ENCODE results near the gene APBA2.

The APBA2 gene

DNA sequence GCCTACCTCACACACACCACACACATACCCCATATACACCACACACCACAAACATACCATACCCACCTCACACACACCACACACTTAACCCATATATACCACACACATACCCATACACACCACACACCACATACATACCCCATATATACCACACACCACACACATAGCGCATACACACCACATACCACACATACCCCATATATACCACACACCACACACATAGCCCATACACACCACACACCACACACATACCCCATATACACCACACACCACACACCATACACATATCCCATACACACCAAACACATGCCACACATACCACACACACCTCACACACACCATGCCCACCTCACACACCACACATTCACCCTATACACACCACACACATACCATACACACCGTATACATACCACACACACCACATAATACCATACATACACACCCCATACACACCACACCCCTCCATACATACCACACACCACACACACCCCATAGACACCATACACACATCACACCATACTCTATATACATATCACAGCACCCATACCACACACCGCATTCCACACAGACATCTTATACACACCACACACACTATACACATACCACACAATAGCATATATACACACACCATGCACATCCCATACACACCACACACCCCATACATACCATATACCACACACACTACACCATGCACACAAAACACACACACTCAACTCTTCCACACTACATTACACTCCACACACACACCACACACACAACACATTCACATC lies 29.5 kb downstream of the APBA2 start:
- no peak for DNase-seq (ENCODE audit: low read depth in 2 of 2)

DNA sequence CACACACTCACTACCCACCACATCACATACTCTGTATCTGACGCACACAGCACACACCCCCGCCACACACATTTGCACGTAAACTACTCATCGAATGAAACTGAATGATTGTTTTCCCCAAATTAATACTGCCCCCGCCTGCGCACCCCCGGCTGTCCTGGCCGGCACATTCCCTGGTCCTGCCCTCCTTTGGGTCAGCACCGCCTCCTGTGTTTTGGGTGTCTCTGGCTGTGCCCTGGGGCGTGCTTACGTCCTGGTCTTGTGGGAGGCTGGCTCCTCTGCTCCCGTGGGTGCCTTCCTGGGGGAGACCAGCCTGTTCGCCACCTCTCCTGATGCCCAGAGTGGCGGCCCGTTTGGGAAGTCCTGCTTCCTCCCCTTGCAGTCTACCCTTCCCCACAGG lies 30.2 kb downstream of the APBA2 start:
- no peak for DNase-seq (ENCODE audit: low read depth in 2 of 2)

DNA sequence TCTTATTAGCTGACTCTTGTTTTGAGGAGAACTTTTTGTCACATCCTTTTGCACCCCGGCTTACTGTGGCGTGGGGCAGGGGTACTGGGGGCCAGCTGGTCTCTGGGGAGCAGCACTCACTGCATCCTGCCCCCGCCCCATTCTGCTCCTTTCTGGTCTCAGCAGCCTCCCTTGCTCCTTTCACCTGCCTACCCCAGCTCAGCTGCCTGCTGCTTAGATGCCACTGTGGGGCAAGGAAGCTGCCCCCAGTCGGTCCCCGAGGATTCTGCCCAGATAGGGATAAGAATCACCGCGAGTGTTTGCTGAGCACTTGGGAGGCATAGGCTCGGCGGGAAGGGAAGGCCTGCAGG lies 32.0 kb downstream of the APBA2 start:
- DNase-seq (ENCODE audit: low read depth in 2 of 2), result no peak

DNA sequence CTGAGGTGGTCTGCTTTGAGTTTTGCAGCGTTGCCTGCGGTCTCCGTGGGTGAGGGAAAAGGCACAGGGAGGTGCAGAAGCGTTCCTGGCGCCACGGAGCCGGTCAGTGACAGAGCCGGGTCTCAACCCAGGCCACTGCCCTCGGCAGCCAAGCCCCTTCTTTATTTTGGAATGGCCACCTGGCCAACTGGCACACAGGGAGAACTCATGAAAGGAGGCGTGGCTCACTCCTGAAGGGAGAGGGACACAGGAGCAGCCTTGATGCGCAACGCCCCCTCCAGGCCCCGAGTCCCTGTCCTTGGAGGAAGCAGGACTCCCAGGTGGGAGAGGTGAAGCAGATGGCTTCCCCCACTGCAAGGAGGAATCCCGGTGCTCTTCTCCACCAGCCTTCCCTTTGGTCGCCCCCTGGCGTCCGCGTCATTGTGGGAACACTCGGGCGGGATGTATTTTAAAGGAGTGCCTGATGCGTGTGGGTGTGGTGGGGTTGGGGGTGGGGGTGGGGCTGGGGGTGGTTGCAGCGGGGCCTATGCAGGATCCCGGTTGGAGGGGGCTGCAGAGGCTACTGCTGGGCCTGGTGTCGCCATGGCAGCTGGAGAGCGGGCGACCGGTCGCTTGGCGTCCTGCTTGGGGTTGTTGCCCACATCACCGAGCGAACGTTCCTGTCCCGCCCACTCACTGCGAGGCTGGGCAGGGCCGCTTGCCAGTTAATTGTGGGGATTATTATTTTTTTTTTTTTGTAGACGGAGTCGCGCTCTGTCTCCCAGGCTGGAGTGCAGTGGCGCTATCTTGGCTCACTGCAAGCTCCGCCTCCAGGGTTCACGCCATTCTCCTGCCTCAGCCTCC lies 32.6 kb downstream of the APBA2 start:
- DNase-seq (ENCODE audit: low read depth in 2 of 2), result no peak

DNA sequence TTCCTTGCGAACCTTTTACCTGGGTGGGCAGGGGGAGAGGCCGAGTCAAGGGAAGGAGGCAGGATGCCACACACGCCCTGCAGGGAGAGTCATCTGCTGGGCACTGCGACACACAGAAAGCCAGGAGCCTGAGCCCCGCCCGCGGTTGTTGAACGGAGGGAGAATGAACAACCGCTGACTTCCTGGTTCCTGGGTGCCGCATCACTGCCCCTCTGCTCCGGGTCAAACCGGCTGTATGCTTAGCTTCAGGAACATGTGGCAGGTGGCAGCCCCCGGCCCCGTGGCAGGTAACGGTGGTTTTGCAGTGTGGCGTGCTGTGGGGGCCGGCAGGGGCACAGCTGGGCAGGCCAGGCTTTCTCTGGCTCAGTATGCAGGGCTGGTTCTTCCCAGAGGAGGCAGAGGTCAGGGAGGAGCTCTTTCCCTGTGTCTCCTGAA lies 33.4 kb downstream of the APBA2 start:
- peak in 1 of 2 donors; percentile 35 for DNase-seq (ENCODE audit: low read depth in 2 of 2)

DNA sequence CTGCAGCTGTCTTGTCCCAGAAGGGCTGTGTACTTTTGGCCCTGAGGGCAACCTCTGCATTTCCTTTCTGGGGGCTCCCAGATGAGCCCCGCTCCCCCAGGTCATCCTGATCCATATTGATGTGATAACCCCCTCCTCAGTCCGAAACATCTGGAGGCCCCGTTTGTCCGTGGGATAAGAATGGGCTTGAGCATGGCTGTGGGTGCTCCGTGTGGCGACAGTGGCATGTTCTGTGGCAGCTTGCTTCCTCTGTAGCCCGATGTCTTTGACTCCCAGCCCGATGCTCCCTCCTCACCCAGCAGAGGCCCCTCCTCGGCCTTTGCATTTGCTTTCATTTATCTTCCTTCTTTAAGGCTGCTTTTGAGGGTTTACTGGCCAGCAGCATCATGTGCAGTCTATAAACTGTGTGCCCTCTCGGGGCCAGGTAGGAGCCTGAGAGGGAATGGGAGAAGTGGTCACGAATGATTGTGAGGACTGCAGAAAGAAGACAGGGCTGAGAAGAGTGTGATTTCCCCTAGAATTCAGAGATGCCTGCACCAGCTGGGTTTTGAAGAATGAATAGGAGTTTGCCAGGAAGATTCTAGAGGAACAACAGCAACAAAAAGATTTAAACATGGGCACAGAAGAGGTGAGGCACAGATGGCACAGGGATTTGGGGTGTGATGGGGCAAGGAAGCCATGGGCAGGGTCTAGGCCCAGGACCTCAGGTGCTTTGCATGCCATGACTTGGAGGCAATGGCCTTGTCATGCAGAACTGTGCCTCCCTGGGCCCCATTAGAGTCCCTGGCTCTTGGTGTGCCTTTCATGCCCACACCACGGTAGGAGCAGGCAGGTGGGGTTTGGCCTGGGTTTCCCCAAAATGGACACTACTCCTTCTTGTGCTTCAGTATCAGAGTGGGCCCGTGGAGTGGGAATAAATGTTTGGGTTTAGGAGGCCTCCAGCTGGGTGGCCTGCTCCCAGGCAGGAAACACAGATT lies 34.2 kb downstream of the APBA2 start:
- no peak for DNase-seq (ENCODE audit: low read depth in 2 of 2)

DNA sequence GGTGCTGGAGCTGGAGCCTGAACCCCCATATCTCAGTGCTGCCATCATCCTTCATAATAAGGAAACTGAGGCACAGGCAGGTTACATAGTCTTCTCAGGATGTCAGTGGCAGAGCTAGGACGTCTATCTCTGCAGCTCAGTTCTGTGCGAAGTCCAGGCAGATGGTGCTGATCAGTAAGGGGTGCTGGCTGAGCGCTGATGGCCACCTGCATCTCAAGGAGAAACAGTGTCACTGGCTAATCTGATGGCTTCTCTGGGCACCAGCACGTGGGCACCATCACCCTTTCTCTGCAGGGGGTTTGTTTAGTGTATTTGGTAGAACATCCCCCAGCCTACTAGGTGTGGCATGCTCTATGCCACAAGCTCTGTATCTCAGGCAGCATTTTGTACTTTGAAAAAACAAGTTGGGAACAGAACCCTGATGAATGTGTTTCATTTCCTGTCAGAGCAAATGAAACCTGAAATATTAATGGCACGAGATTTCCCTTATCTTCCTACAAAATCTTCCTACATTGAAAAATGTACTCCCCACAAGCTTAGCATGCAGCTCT lies 35.1 kb downstream of the APBA2 start:
- no peak for DNase-seq (ENCODE audit: low read depth in 2 of 2)

DNA sequence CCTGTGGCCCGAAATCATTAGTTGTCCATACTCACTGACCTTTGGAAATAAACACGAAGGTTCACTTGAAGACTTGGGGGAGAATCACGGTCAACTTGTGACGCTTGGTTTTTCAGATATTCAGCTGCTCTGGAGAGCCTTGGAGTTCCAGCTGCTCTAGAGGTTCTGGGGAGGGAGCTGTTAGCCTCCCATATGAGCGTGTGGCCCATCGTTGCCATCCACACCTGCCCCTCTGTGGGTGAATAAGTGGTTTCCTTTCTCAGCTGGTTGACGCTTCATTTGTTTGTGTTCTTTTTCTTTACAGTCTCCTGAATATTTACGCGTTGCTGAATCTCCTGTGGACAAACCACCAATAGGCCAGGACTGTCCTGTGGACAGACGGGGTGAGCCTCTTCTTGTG lies 35.6 kb downstream of the APBA2 start:
- DNase-seq (ENCODE audit: low read depth in 2 of 2), result no peak

DNA sequence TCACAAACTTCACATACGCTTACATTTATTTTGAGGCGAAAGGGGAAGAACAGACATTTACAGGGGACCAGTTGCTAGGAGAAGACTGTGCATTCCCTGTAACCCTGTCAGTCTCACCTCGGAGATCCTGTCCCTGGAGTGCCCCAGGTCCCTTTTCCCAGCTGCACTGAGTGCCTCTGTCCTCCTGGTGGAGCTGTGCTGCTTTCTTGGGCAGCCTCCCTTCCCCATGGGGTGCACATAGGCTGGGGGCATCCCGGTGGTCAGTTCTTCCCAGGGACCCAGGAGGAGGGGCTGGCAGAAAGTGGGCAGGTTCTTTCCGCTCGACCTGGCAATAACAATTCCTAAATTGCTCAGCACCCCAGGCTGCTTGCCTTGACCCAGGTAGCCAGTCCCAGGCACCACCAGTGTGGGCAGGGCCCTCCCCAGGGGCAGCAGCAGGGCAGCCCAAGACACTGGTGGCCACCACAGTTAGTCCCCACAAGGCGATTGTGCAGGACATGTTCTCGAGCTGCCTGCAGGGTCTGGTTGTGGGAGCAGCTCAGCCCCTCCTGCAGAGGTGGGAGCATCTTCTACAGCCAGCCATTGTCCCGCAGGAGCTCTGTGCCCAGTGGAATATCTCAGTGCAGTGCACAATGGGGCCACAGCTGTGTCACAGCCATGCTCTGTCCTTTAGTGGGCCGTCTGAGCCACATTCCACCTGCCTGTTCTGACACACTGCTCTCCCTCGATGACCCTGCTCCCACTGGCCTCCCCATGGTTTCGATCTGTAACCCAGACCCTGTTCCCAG lies 36.3 kb downstream of the APBA2 start:
- DNase-seq (ENCODE audit: low read depth in 2 of 2), result no peak

DNA sequence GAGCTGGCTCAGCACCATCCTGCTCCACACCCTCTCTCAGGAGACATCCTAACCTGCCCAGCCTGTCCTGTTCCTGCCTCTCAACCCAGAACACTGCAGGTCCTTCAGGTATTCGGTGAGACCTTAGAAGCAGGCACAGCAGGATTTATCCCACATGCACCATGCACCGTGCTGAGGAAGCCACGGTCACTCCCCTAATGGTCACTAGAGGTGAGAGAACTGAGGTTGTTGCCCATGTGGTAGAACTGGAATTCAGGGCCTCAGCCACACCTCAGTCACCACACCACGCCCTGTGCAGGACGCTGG lies 36.9 kb downstream of the APBA2 start:
- DNase-seq (ENCODE audit: low read depth in 2 of 2), result no peak

DNA sequence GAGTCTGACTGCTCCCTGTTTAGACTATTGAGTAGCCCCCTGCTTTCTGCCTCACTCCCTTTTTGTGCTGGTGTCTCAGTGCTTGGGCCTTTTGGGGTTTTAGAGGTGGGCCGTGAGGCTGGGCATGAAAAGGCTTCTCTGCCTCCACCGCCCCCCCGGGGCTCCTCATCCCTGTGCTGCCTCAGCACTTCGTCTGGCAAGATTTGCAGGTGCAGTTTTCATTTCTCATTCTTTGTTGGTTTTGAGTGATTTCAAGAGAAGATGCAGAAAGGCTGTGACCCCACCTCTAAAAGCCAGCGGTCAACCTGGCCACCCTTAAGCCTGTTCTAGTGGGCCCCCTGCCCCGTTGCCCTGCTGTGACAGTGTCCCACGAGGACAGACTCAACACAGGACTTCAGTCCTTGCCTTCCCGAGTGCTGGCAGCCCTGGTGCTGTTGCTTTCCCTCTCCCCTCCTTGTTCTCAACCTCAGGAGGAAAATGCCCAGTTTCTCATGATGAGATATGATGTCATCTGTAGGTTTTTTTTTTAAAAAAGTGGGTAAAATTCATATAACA lies 38.0 kb downstream of the APBA2 start:
- DNase-seq (ENCODE audit: low read depth in 2 of 2), result no peak

DNA sequence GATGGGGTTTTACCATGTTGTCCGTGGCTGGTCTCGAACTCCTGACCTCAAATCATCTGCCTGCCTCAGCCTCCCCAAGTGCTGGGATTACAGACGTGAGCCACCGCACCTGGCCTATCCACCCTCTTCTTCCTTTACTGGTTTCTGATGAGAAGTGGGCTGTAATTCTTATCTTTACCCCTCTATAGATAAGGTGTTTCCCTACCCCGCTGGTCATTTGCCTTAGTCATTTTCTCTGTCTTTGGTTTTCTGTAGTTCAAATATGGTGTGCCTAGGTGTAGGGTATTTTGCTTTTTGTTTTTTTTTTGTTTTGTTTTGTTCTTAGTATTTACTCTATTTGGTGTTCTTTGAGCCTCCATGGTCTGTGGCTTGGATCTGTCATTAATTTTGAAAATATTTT lies 41.3 kb downstream of the APBA2 start:
- DNase-seq (ENCODE audit: low read depth in 2 of 2), result no peak

DNA sequence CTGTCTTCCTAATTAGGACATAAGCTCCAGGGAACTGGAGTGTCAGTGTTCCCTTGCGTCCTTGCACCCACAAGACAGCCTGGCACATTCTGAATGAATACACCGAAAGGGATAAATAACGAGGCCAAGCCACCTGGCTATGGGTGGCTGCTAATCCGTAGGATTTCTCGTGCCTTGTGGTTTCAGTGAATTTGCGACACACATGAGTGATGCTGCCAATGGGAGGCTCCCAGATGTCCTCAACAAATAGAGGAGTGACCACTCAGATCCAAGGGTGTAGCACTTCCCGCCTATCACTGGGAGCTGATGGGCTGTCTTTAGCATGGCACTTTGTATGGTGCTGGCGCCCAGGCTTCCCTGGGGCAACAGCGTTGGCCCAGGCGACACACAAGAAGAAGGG lies 43.4 kb downstream of the APBA2 start:
- DNase-seq (ENCODE audit: low read depth in 2 of 2), result no peak

DNA sequence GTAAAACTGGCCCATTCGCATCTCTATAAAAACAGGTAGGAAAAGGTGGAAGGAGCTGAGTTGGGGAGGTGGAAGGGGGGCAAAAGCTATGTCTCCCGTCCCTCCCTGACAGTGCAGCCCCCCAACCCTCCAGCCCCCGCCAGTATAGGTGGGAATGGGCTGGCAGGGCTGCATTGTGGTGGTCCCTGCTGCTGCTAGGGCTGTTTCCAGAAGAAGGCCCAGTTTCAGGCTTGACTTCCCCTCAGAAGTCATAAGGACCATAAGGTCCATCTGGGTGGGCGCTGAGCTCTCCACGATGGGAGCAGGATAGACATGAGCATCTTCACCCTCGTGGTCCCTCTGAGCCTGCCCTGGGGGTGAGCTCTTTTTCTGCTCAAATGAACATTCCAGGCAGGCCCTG lies 44.2 kb downstream of the APBA2 start:
- DNase-seq (ENCODE audit: low read depth in 2 of 2), result no peak

DNA sequence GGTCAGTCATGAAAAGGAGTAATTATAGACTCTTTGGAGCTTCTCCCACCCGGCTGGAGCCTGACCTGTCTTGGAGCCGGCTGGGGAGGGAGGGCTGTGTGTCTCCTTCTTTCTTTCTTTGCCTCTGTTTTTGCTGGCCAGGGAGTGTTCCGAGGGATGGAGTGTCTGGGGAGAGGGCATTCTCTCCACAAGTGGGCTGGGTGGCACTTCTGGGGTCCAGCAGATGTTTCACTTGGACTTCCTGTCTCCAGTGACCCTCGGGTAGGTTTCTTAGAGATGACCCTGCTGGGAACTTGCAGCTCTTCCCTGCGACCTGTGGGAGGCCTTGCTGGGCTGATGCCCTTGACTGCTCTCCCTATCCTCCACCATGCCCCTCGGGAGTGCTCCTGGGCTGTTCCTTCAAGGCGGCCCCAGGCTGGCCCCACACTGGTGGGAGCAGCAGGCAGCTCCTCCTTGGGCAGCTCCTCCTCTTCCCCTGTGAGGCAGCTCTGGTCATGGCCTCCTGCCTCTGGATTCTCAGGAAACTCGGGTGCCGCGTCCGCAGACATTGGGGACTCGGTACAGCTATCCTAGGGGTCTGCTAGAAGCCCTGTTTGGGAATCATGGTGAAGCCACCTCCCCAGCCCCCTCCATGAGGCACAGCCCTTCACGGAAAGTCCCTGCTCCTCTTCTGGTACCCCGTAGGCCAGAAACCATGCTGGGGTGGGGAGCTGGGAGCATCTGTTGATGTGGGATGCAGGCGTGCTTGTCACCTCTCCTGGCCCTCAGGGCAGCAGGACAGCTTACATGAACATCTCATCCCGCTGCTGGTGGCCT lies 44.9 kb downstream of the APBA2 start:
- no peak for DNase-seq (ENCODE audit: low read depth in 2 of 2)

DNA sequence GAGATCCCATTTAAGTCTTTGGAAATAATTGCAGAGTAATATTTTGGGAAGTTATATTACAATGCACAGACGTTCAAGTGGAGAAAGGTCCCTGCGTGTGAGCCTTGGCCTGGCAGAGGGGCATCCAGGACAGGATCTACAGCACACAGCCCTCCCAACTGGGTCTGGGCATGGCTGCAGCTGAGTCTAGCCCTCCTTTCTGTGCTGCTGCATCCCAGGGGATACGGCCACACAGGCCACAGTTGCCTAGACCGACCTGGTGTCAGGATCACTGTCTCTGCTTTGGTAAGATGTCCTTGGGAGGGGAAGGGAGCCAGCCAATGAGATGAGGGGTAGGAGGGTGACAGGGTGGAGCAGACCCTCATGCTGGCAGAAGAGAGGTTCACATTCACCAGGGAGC lies 46.1 kb downstream of the APBA2 start:
- DNase-seq (ENCODE audit: low read depth in 2 of 2), result no peak

DNA sequence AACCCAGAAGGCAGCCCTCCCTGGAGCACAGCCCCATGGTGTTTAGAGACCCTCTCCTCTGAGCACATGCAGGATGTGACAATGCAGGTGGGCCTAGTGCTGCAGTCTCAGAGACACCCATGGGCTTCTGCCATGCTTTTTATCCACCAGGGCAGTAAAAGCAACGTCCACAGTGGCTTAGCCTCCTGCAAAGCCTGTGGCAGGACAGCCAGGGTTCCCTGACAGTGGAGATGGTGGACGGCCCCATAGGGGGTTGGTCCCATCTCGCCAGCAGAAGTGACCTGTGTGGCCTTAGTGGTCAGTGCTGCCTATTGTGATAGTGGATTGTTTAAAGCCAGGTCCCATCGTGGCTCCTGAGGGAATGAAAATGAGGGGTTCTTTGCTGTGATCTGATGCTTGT lies 46.6 kb downstream of the APBA2 start:
- DNase-seq (ENCODE audit: low read depth in 2 of 2), result no peak

DNA sequence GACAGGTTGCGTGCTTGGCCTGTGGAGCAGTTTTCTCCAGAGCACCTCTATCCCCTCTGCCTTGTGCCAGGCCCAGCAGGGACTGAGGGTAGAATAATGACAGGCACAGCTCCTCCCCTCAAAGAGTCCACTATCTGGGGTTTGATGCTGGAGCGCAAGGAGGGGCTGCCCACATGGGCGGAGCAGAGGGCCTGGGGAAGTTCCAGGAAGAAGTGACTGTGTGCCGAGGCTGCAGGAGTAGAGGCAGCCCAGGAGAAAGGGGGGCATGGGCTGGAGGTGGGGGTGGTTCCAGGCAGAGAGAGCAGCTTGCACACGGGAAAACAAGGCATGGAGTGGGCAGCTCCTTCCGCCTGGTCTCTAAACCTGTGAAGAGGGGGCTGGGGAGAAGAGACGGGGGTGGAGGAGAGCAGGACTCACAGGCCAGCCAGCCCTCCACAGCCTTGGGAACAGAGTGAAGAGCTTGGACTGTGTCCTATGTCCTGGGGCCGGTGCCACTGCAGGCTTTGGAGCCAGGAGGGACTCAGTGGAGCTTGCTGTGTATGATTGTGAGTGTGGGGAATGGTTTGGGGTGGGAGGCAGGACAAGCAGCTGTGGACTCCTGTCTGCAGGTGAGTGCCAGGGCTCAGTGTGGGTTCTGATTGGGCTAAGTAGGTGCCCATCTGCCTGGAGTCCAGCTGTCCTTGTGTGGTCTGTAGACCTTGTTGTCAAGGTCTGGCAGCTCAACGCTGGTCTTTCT lies 48.1 kb downstream of the APBA2 start:
- no peak for DNase-seq (ENCODE audit: low read depth in 2 of 2)

DNA sequence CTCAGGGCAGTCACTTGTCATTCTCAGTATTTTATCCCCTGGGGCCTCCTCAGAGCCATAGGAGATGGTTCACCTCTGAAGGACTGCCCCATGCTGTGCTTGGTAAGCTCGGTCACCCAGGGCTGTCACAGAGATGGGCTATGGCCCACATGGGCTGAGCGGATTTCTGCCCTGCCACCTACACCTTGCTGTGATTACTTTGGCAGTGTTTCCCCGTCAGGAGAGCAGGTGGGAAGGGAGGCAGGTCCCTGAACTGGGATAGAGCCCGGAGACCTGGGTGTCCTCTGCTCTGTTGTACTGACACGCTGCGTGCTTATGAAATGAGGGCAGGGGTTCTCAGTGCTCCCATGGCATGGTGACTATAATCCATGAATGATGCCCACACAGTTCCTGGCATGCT lies 48.9 kb downstream of the APBA2 start:
- DNase-seq (ENCODE audit: low read depth in 2 of 2), result no peak

Data from stimulated activated CD4-positive, alpha-beta T cell treated with anti-CD3 and anti-CD28 coated beads, Interleukin-4, amount 100 ng/mL, for 48 hours (primary cell).